Activated T-helper 2 cell treated with anti-CD3 and anti-CD28 coated beads, Interferon-gamma antibody, Interleukin-2, Interleukin-4, amounts not matched to agents 10 μg/mL and 5 μg/mL and 100 μg/mL, durations not matched to agents 14 hours and 24 hours and 36 hours (primary cell): ENCODE data around the gene HOXD8. TPM values are rescaled to one million over a fixed set of nuclear protein-coding genes. Genes with fewer than 3 reads are reported as not detected.

Experiments
- DNase-seq: peaks from one replicate; pipeline ENCODE4 v3.0.0; 2021; ENCODE audit warnings: low spot score
- H3K27ac Mint-ChIP-seq: one replicate; pipeline ENCODE4 v1.8.0; 2021; ENCODE audit warnings: mixed read lengths
- H3K27me3 Mint-ChIP-seq: one replicate; pipeline ENCODE4 v1.8.0; 2021; ENCODE audit warnings: low read depth, mixed read lengths
- H3K36me3 Mint-ChIP-seq: one replicate; pipeline ENCODE4 v1.8.0; 2021; ENCODE audit warnings: low read depth, mixed read lengths
- H3K4me1 Mint-ChIP-seq: one replicate; pipeline ENCODE4 v1.8.0; 2021; ENCODE audit warnings: low read depth, mixed read lengths
- H3K4me3 Mint-ChIP-seq: one replicate; pipeline ENCODE4 v1.8.0; 2021; ENCODE audit warnings: low read depth, mild to moderate bottlenecking, moderate library complexity, mixed read lengths
- H3K9me3 Mint-ChIP-seq: one replicate; pipeline ENCODE4 v1.8.0; 2021; ENCODE audit warnings: mixed read lengths
- intact Hi-C: fragments of 100-400 bp; cut with micrococcal nuclease; formaldehyde crosslinking; loops from one replicate; pipeline ENCODE4 v1.15.1; 2023
- total RNA-seq: library from RNA; stranded (reverse); gene quantifications from 2 replicates; pipeline ENCODE4 v1.2.3, GENCODE V29; 2022

HOXD8 gene
- total RNA-seq, 1 donor from 2014 or later, result not detected

- Mint-ChIP-seq H3K27me3 (peaks cover 81% of the 10 kb centered on the region), H3K27ac (no peak overlapping the region), H3K36me3 (no peaks in the 10 kb centered on the region), H3K9me3 (peaks cover 3% of the 10 kb centered on the region), H3K4me1 (no peaks in the 10 kb centered on the region), H3K4me3 (no peak overlapping the region)
- no peak for DNase-seq
- intact Hi-C loops, result loop anchor here (5.0 kb wide), 2 partner anchors 42 to 1827 kb away; partner anchors contain the start of gene HOXD9
These were observed 35.3 kb downstream of the HOXD8 start for GRCh38 chr2:176164611-176165369.

- Mint-ChIP-seq H3K4me1 (no peaks in the 10 kb centered on the region), H3K27me3 (peaks cover 81% of the 10 kb centered on the region), H3K4me3 (no peak overlapping the region), H3K9me3 (peaks cover 3% of the 10 kb centered on the region), H3K36me3 (no peaks in the 10 kb centered on the region), H3K27ac (no peak overlapping the region)
- no peak for DNase-seq
- intact Hi-C loops, result loop anchor here (1.0 kb wide), 1 partner anchor 9 kb away; no protein-coding TSS in a partner anchor
These were observed 36.0 kb downstream of the HOXD8 start for GRCh38 chr2:176165370-176166050.

- Mint-ChIP-seq H3K4me3 (no peak overlapping the region), H3K4me1 (no peaks in the 10 kb centered on the region), H3K27ac (no peak overlapping the region), H3K27me3 (peaks cover 80% of the 10 kb centered on the region), H3K36me3 (no peaks in the 10 kb centered on the region), H3K9me3 (no peaks in the 10 kb centered on the region)
- intact Hi-C loops, result loop anchor here (1.0 kb wide), 1 partner anchor 8 kb away; no protein-coding TSS in a partner anchor
- no peak for DNase-seq
These were observed 36.8 kb downstream of the HOXD8 start for GRCh38 chr2:176166272-176166671.

- Mint-ChIP-seq H3K27me3 (peaks cover 76% of the 10 kb centered on the region), H3K9me3 (no peaks in the 10 kb centered on the region), H3K36me3 (no peaks in the 10 kb centered on the region), H3K4me1 (no peaks in the 10 kb centered on the region), H3K4me3 (no peak overlapping the region), H3K27ac (no peak overlapping the region)
- DNase-seq, result no peak
- intact Hi-C loops, result no loop called here
These were observed 37.9 kb downstream of the HOXD8 start for GRCh38 chr2:176167398-176167797.

- H3K27me3 Mint-ChIP-seq, result peaks cover 77% of the 10 kb centered on the region
- peaks cover 2% of the 10 kb centered on the region for H3K4me1 Mint-ChIP-seq
- H3K4me3 Mint-ChIP-seq, result no peak overlapping the region
- H3K27ac Mint-ChIP-seq, result no peak overlapping the region
- intact Hi-C loops, result no loop called here
- no peak for DNase-seq
- H3K9me3 Mint-ChIP-seq, result no peaks in the 10 kb centered on the region
- peaks cover 3% of the 10 kb centered on the region for H3K36me3 Mint-ChIP-seq
These were observed 39.7 kb downstream of the HOXD8 start for GRCh38 chr2:176169181-176169580.

GRCh38 chr2:176169711-176170110 lies 40.2 kb downstream of the HOXD8 start:
- DNase-seq, result no peak
- peaks cover 77% of the 10 kb centered on the region for H3K27me3 Mint-ChIP-seq
- no peak overlapping the region for H3K4me3 Mint-ChIP-seq
- intact Hi-C loops, result no loop called here
- H3K9me3 Mint-ChIP-seq, result no peaks in the 10 kb centered on the region
- H3K4me1 Mint-ChIP-seq, result peaks cover 4% of the 10 kb centered on the region
- H3K27ac Mint-ChIP-seq, result no peak overlapping the region
- peaks cover 3% of the 10 kb centered on the region for H3K36me3 Mint-ChIP-seq

GRCh38 chr2:176170602-176171305 lies 41.2 kb downstream of the HOXD8 start:
- H3K27me3 Mint-ChIP-seq, result peaks cover 76% of the 10 kb centered on the region
- H3K27ac Mint-ChIP-seq, result no peak overlapping the region
- no peaks in the 10 kb centered on the region for H3K9me3 Mint-ChIP-seq
- intact Hi-C loops, result no loop called here
- peaks cover 3% of the 10 kb centered on the region for H3K36me3 Mint-ChIP-seq
- peaks cover 6% of the 10 kb centered on the region for H3K4me1 Mint-ChIP-seq
- no peak for DNase-seq
- H3K4me3 Mint-ChIP-seq, result no peak overlapping the region

- peaks cover 76% of the 10 kb centered on the region for H3K27me3 Mint-ChIP-seq
- H3K36me3 Mint-ChIP-seq, result peaks cover 3% of the 10 kb centered on the region
- no peak overlapping the region for H3K27ac Mint-ChIP-seq
- intact Hi-C loops, result no loop called here
- H3K9me3 Mint-ChIP-seq, result no peaks in the 10 kb centered on the region
- no peak for DNase-seq
- peaks cover 6% of the 10 kb centered on the region for H3K4me1 Mint-ChIP-seq
- no peak overlapping the region for H3K4me3 Mint-ChIP-seq
These were observed 42.0 kb downstream of the HOXD8 start for GRCh38 chr2:176171351-176172006.

- H3K27me3 Mint-ChIP-seq, result peaks cover 76% of the 10 kb centered on the region
- peaks cover 8% of the 10 kb centered on the region for H3K4me1 Mint-ChIP-seq
- no peak overlapping the region for H3K4me3 Mint-ChIP-seq
- no peak for DNase-seq
- no peak overlapping the region for H3K27ac Mint-ChIP-seq
- peaks cover 3% of the 10 kb centered on the region for H3K36me3 Mint-ChIP-seq
- intact Hi-C loops, result no loop called here
- no peaks in the 10 kb centered on the region for H3K9me3 Mint-ChIP-seq
These were observed 42.7 kb downstream of the HOXD8 start for GRCh38 chr2:176172007-176172894.

GRCh38 chr2:176172895-176173566 lies 43.5 kb downstream of the HOXD8 start:
- intact Hi-C loops, result no loop called here
- H3K27me3 Mint-ChIP-seq, result peaks cover 75% of the 10 kb centered on the region
- DNase-seq, result no peak
- H3K27ac Mint-ChIP-seq, result no peak overlapping the region
- peaks cover 3% of the 10 kb centered on the region for H3K36me3 Mint-ChIP-seq
- no peak overlapping the region for H3K4me3 Mint-ChIP-seq
- H3K4me1 Mint-ChIP-seq, result peaks cover 9% of the 10 kb centered on the region
- no peaks in the 10 kb centered on the region for H3K9me3 Mint-ChIP-seq

GRCh38 chr2:176173567-176174381 lies 44.3 kb downstream of the HOXD8 start:
- Mint-ChIP-seq H3K4me3 (no peak overlapping the region), H3K36me3 (peaks cover 3% of the 10 kb centered on the region), H3K27ac (no peak overlapping the region)

More at GRCh38 chr2:176173567-176174381, 44.3 kb downstream of the HOXD8 start:
- Mint-ChIP-seq H3K9me3 (no peaks in the 10 kb centered on the region), H3K27me3 (peaks cover 80% of the 10 kb centered on the region), H3K4me1 (peaks cover 9% of the 10 kb centered on the region)
- intact Hi-C loops, result loop anchor here (1.0 kb wide), 1 partner anchor 7 kb away; no protein-coding TSS in a partner anchor
- no peak for DNase-seq
